IMR-90 (cell line): ENCODE measurements around the gene LRRC8E. TPM values are rescaled to one million over a fixed set of nuclear protein-coding genes. Genes with fewer than 3 reads are reported as not detected.

ENCODE experiments used
- ATAC-seq: fragments of 200-7000 bp; cut with Tn5 transposase; 2 replicates; pipeline ENCODE4 v1.9.1; 2020; ENCODE audit warnings: low read depth, mild to moderate bottlenecking, moderate library complexity
- BruUV-seq: library from RNA; stranded (reverse); fragments of 400-500 nt; replicated peaks from 2 replicates; lab custom pipeline; 2021; lab: Mats Ljungman, UMichigan
- CTCF ChIA-PET: fragments of 300-600 bp; formaldehyde crosslinking; extraction: SDS; loops from one replicate; lab custom pipeline; 2021; ENCODE audit warnings: antibody characterized with exemption; lab: Yijun Ruan, JAX
- POLR2A ChIA-PET: fragments of 300-600 bp; sonication (Branson Sonifier 250); formaldehyde crosslinking; loops from one replicate; lab custom pipeline; 2022; ENCODE audit warnings: antibody characterized with exemption; ENCODE audit not compliant: unreplicated experiment; lab: Charles Lee
- DNase-seq: peaks from one replicate; pipeline ENCODE4 v3.0.0; 2013
- H2AFZ ChIP-seq: replicated peaks from 2 replicates; pipeline ENCODE3; 2013; ENCODE audit warnings: low read length, mild to moderate bottlenecking; ENCODE audit not compliant: poor library complexity
- H2AK5ac ChIP-seq: 2 replicates; pipeline ENCODE4 v1.6.1; 2013; ENCODE audit warnings: low read depth, low read length, inconsistent platforms
- H2AK9ac ChIP-seq: replicated peaks from 2 replicates; pipeline ENCODE3; 2013; ENCODE audit warnings: mild to moderate bottlenecking, low read depth, low read length, moderate library complexity; ENCODE audit not compliant: poor library complexity
- H2BK120ac ChIP-seq: 2 replicates; pipeline ENCODE4 v1.6.1; 2013; ENCODE audit warnings: low read depth, low read length, inconsistent platforms
- H2BK15ac ChIP-seq: 3 replicates; pipeline ENCODE4 v1.6.1; 2013; ENCODE audit warnings: low read depth, low read length, inconsistent platforms
- H2BK20ac ChIP-seq: 2 replicates; pipeline ENCODE4 v1.6.1; 2013; ENCODE audit warnings: low read depth, mild to moderate bottlenecking, inconsistent platforms, low read length, moderate library complexity
- H2BK5ac ChIP-seq: 2 replicates; pipeline ENCODE4 v1.6.1; 2013; ENCODE audit warnings: mild to moderate bottlenecking, low read depth, low read length, inconsistent platforms; ENCODE audit not compliant: poor library complexity, severe bottlenecking
- H3K14ac ChIP-seq: replicated peaks from 2 replicates; pipeline ENCODE4 v1.6.1; 2013; ENCODE audit warnings: low read depth, low read length, inconsistent platforms
- H3K18ac ChIP-seq: 2 replicates; pipeline ENCODE4 v1.6.1; 2013; ENCODE audit warnings: low read depth, low read length, control low read depth
- H3K23ac ChIP-seq: 2 replicates; pipeline ENCODE4 v1.6.1; 2013; ENCODE audit warnings: low read depth, low read length, inconsistent platforms
- H3K27ac ChIP-seq: 2 replicates; pipeline ENCODE4 v1.5.1; 2013; ENCODE audit warnings: mild to moderate bottlenecking, control low read depth, low read length; ENCODE audit not compliant: insufficient read depth
- H3K27me3 ChIP-seq: 2 replicates; pipeline ENCODE4 v1.6.1; 2013; ENCODE audit warnings: low read length; ENCODE audit not compliant: control insufficient read depth, insufficient read depth
- H3K36me3 ChIP-seq: 2 replicates; pipeline ENCODE4 v1.6.1; 2013; ENCODE audit warnings: low read length, mixed read lengths; ENCODE audit not compliant: control insufficient read depth, insufficient read depth
- H3K4ac ChIP-seq: 2 replicates; pipeline ENCODE4 v1.6.1; 2013; ENCODE audit warnings: low read depth, low read length, inconsistent platforms
- H3K4me1 ChIP-seq: 2 replicates; pipeline ENCODE4 v1.6.1; 2013; ENCODE audit warnings: low read length, mixed read lengths; ENCODE audit not compliant: control insufficient read depth, insufficient read depth
- H3K4me2 ChIP-seq: 2 replicates; pipeline ENCODE4 v1.6.1; 2013; ENCODE audit warnings: low read depth, mild to moderate bottlenecking, control low read depth, low read length, moderate library complexity
- H3K4me3 ChIP-seq: 2 replicates; pipeline ENCODE4 v1.5.1; 2013; ENCODE audit warnings: low read depth, mild to moderate bottlenecking, control low read depth, low read length, moderate library complexity; ENCODE audit not compliant: insufficient read depth
- H3K56ac ChIP-seq: 2 replicates; pipeline ENCODE4 v1.6.1; 2013; ENCODE audit warnings: low read length, inconsistent platforms; ENCODE audit not compliant: insufficient read depth; ENCODE audit errors: extremely low read depth
- H3K79me1 ChIP-seq, 2 experiments: 2 replicates each; pipeline ENCODE4 v1.6.1; 2013; ENCODE audit warnings: low read length in 2 of 2, inconsistent platforms in 1 of 2, low read depth in 1 of 2
- H3K9ac ChIP-seq: 2 replicates; pipeline ENCODE4 v1.6.1; 2013; ENCODE audit warnings: low read depth, low read length, control low read depth
- H3K9me1 ChIP-seq: 2 replicates; pipeline ENCODE4 v1.6.1; 2013; ENCODE audit warnings: low read length, inconsistent platforms; ENCODE audit not compliant: insufficient read depth
- H3K9me3 ChIP-seq: 2 replicates; pipeline ENCODE4 v1.6.1; 2013; ENCODE audit warnings: low read length; ENCODE audit not compliant: control insufficient read depth, insufficient read depth
- H4K20me1 ChIP-seq: 2 replicates; pipeline ENCODE4 v1.6.1; 2013; ENCODE audit warnings: low read length, inconsistent platforms; ENCODE audit not compliant: insufficient read depth
- H4K5ac ChIP-seq: 2 replicates; pipeline ENCODE4 v1.6.1; 2013; ENCODE audit warnings: mild to moderate bottlenecking, low read depth, low read length, control low read depth
- H4K8ac ChIP-seq, 2 experiments: 2 replicates each; pipeline ENCODE4 v1.6.1; 2013; ENCODE audit warnings: low read depth in 2 of 2, low read length in 2 of 2, control low read depth in 1 of 2, inconsistent platforms in 1 of 2
- H4K91ac ChIP-seq: 2 replicates; pipeline ENCODE4 v1.6.1; 2013; ENCODE audit warnings: low read depth, low read length, inconsistent platforms; ENCODE audit not compliant: insufficient read depth
- RAD21 ChIP-seq: IDR thresholded peaks from 2 replicates; pipeline ENCODE4 v1.6.1; 2012; ENCODE audit warnings: low read length, improper control_type of control experiment
- RFX5 ChIP-seq: IDR thresholded peaks from 2 replicates; pipeline ENCODE4 v1.8.0; 2012; ENCODE audit warnings: low read depth, mild to moderate bottlenecking, low read length, moderate library complexity
- SMC3 ChIP-seq: fragments of 150-350 bp; IDR thresholded peaks from 2 replicates; pipeline ENCODE4 v1.6.1; 2016; ENCODE audit warnings: low read depth, mild to moderate bottlenecking, antibody characterized with exemption, low read length, moderate library complexity
- WGBS, 2 experiments: methylation state at CpG; one replicate each; pipeline versions ENCODE4 v1.1.5 to v1.1.7; 2013; ENCODE audit warnings: missing lambda C conversion rate in 2 of 2; ENCODE audit not compliant: insufficient read length in 1 of 2; ENCODE audit errors: extremely low coverage in 2 of 2; 5-methylcytosine and 5-hydroxymethylcytosine counted together
- dilution Hi-C: fragments of 300-500 bp; cut with HindIII; formaldehyde crosslinking; loops from one replicate; pipeline ENCODE4 v1.14.3; 2018; ENCODE audit warnings: low sequenced_read_pairs; ENCODE audit not compliant: unreplicated experiment
- in situ Hi-C: fragments of 300-500 bp; cut with MboI; formaldehyde crosslinking; loops from 3 replicates; pipeline ENCODE4 v1.14.3; 2019; ENCODE audit warnings: low sequenced_read_pairs, inconsistent platforms, mixed read lengths
- intact Hi-C: fragments of 100-400 bp; cut with micrococcal nuclease; formaldehyde crosslinking; loops from 2 replicates; pipeline ENCODE4 v1.10.0; 2022
- polyA plus RNA-seq, 3 experiments: library from polyadenylated mRNA; depleted of rRNA; stranded (reverse); fragments of >200 nt; gene quantifications; 2 replicates each; pipeline ENCODE4 v1.2.3, GENCODE V29; 2012; ENCODE audit warnings: low replicate concordance in 1 of 3
- total RNA-seq: library from RNA; depleted of rRNA; stranded (reverse); fragments of >200 nt; gene quantifications from 2 replicates; pipeline ENCODE4 v1.2.3, GENCODE V29; 2012
- TF ChIP-seq, protein P1 (sequence below): fragments of 150-350 bp; IDR thresholded peaks from 2 replicates; pipeline ENCODE4 v1.6.1; 2017; ENCODE audit warnings: mild to moderate bottlenecking, antibody characterized with exemption, low read length, low read depth

The LRRC8E gene
- total and polyA plus RNA-seq, 2 of the 4 experiments (the other 2 are of a cell fraction) = 6.4 to 7.2 TPM

DNA sequence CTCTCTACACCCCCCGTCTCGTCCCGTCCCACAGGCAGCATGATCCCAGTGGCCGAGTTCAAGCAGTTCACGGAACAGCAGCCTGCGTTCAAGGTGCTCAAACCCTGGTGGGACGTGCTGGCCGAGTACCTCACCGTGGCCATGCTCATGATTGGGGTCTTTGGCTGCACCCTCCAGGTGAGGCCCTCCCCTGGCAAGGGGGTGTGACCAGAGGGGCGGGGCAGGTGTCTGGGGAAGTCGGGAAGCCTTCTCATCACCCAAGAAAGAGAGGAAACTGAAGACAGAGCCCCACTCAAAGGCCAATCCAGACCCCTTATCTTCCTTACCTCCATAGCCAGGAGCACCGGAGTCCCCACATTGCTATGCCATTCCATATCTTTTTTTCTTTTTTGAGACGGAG is 7.3 kb downstream of the LRRC8E start:
- H2BK5ac ChIP-seq = no peak overlapping the region
- POLR2A ChIA-PET = no interaction called here
- no peak overlapping the region for H4K91ac ChIP-seq
- no TSS peak for BruUV-seq
- 0 out of 2 replicates have a peak, but pooled peaks cover 2% of the 10 kb centered on the region for H3K9me1 ChIP-seq
- H2BK15ac ChIP-seq = no peak overlapping the region
- H2BK120ac ChIP-seq = no peak overlapping the region
- H3K27ac ChIP-seq = no peak overlapping the region
- H2AFZ ChIP-seq = no peak overlapping the region
- WGBS, 2 experiments = 91% methylated on average over 4 of the region's 13 CpGs; no CpG with 5 or more reads in 1 of the 2 experiments
- no peak overlapping the region for H4K5ac ChIP-seq
- no peak overlapping the region for H2AK5ac ChIP-seq
- H3K9me3 ChIP-seq = no peaks in the 10 kb centered on the region
- no peak overlapping the region for H2AK9ac ChIP-seq
- no peak overlapping the region for H3K4ac ChIP-seq
- H3K56ac ChIP-seq = no peak overlapping the region
- H3K36me3 ChIP-seq = peaks cover 16% of the 10 kb centered on the region
- CTCF ChIA-PET = no interaction called here
- H3K4me3 ChIP-seq = no peak overlapping the region
- H3K4me1 ChIP-seq = 0 out of 2 replicates have a peak, but pooled peaks cover 2% of the 10 kb centered on the region
- no peak overlapping the region for H3K9ac ChIP-seq
- DNase-seq (no peak), ATAC-seq (no peak)
- no peak overlapping the region for H3K14ac ChIP-seq
- H2BK20ac ChIP-seq = no peak overlapping the region
- intact Hi-C loops = no loop called here
- H3K18ac ChIP-seq = no peak overlapping the region
- no peak overlapping the region for H3K23ac ChIP-seq
- TF ChIP-seq SMC3 = no peak
- TF ChIP-seq, protein P1, sequence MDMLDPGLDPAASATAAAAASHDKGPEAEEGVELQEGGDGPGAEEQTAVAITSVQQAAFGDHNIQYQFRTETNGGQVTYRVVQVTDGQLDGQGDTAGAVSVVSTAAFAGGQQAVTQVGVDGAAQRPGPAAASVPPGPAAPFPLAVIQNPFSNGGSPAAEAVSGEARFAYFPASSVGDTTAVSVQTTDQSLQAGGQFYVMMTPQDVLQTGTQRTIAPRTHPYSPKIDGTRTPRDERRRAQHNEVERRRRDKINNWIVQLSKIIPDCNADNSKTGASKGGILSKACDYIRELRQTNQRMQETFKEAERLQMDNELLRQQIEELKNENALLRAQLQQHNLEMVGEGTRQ = no peak
- TF ChIP-seq RAD21 = no peak
- no peak for TF ChIP-seq RFX5
- in situ Hi-C loops = no loop called here
- no peaks in the 10 kb centered on the region for H3K27me3 ChIP-seq
- dilution Hi-C loops = no loop called here
- H4K20me1 ChIP-seq = no peaks in the 10 kb centered on the region
- H4K8ac ChIP-seq = no peak overlapping the region
- H3K4me2 ChIP-seq = no peak overlapping the region
- peaks cover 0 to 24% of the 10 kb centered on the region in 2 experiments; a peak in 1 of 4 replicates for H3K79me1 ChIP-seq
